Heart left ventricle (tissue), 16 donors: Measurements from ENCODE around the gene IRAK2. TPM values are rescaled to one million over a fixed set of nuclear protein-coding genes. Genes with fewer than 3 reads are reported as not detected.

ENCODE experiments used
- ATAC-seq, 4 donors: fragments of 200-7000 bp; cut with Tn5 transposase; one replicate each; pipeline ENCODE4 v1.9.1; 2020 to 2022; ENCODE audit warnings: moderate library complexity in 4 of 4, mild to moderate bottlenecking in 3 of 4, moderate number of reproducible peaks in 1 of 4
- DNase-seq, 5 donors: peaks; one replicate each; pipeline ENCODE4 v3.0.0-alpha.2; 2020
- H3K27ac ChIP-seq, 12 donors: fragments of 200-600 bp; sonication (generic) in 4 of 12; one replicate each; pipeline versions ENCODE4 v1.5.0 to v1.8.0; 2016 to 2022; ENCODE audit warnings: mild to moderate bottlenecking in 2 of 12
- H3K27me3 ChIP-seq, 9 donors: fragments of 200-600 bp; sonication (generic) in 2 of 9; one replicate each; pipeline versions ENCODE4 v1.5.1 to v1.8.0; 2016 to 2022; ENCODE audit warnings: mild to moderate bottlenecking in 3 of 9
- H3K36me3 ChIP-seq, 9 donors: fragments of 200-600 bp; sonication (generic) in 2 of 9; one replicate each; pipeline versions ENCODE4 v1.5.0 to v1.8.0; 2018 to 2022; ENCODE audit warnings: mild to moderate bottlenecking in 2 of 9
- H3K4me1 ChIP-seq, 12 donors: fragments of 200-600 bp; sonication (generic) in 4 of 12; one replicate each; pipeline versions ENCODE4 v1.5.0 to v1.8.0; 2016 to 2022; ENCODE audit warnings: mild to moderate bottlenecking in 3 of 12
- H3K4me3 ChIP-seq, 12 donors: fragments of 200-600 bp; sonication (generic) in 4 of 12; one replicate each; pipeline versions ENCODE4 v1.5.0 to v1.8.0; 2017 to 2022; ENCODE audit warnings: mild to moderate bottlenecking in 9 of 12, moderate library complexity in 4 of 12
- H3K9me3 ChIP-seq, 12 donors: fragments of 200-600 bp; sonication (generic) in 4 of 12; one replicate each; pipeline versions ENCODE4 v1.5.0 to v1.8.0; 2016 to 2022; ENCODE audit warnings: mild to moderate bottlenecking in 1 of 12
- POLR2A ChIP-seq, 2 donors: fragments of 450-650 bp; IDR thresholded peaks; one replicate each; pipeline ENCODE4 v1.6.1; 2017; ENCODE audit warnings: antibody characterized with exemption in 2 of 2, mild to moderate bottlenecking in 2 of 2, moderate library complexity in 2 of 2
- WGBS, 4 donors: extraction: QIAGEN DNeasy Blood & Tissue Kit in 2 of 4; methylation state at CpG; one replicate each; pipeline versions ENCODE4 v1.1.5 to v1.1.7; 2013 to 2018; 5-methylcytosine and 5-hydroxymethylcytosine counted together
- intact Hi-C, 10 donors: fragments of 100-400 bp; cut with DNase I; formaldehyde crosslinking; loops; one replicate each; pipeline versions ENCODE4 v1.11.1 to v1.14.2; 2022
- polyA plus RNA-seq, 2 donors: library from polyadenylated mRNA; stranded (reverse); fragments of 200-250 nt; gene quantifications; one replicate each; pipeline ENCODE4 v1.2.3, GENCODE V29; 2013
- total RNA-seq, 9 donors: library from RNA; depleted of rRNA in 2 of 9; stranded (reverse); fragments of >200 nt in 2 of 9; fragmentation: NEBNext Ultra II Directional in 3 of 9; extraction: Animal tissue kit (Norgen Biotek cat#: 25700) in 3 of 9; gene quantifications; one replicate each; pipeline versions ENCODE4 v1.1.0 to v1.2.4, GENCODE V29; 2016 to 2023
- TF ChIP-seq, protein P1 (sequence below), 12 donors: fragments of 200-600 bp; sonication (generic) in 4 of 12; IDR thresholded peaks; one replicate each; pipeline versions ENCODE4 v1.5.0 to v1.8.0; 2018 to 2022; ENCODE audit warnings: antibody characterized with exemption in 12 of 12, mild to moderate bottlenecking in 5 of 12
- donor health status: ischemic (EF 13 %, LVEDD 7.1; RV severe dilation, severe dysfunction).
- donor health status: healthy with polysubstance abuse.
- donor health status: DM: no; HTN: yes; CAD: no.
- donor health status: DM: no; HTN: no; CAD: no.
- donor health status: ischemic (EF 25% LVEDD 6.9; RV normal size, moderate dysfunction).
- donor health status: ischemic (EF 25% LVEDD 5.7; RV mildly dilated, moderate dysfunction).
- donor health status: healthy.
- donor health status: DM: yes; HTN: yes; CAD: no.
- donor health status: ischemic (EF 35%, LVEDD 5.7; RV mildly dilated, moderate dysfunction).
- donor health status: nonischemic (EF 11% LVEDD 7.7; RV severe dilation, severe dysfunction).
- donor health status: DM: yes; HTN: yes; CAD: no.
- donor health status: PGD.
- donor health status: ischemic (EF 29% LVEDD 5.4; RV normal size, mild dysfunction).
- donor health status: nonischemic (EF 23%, LVEDD 6.1; RV moderate dilation, normal function).

The IRAK2 gene
- total and polyA plus RNA-seq, 11 donors: 0.46 to 6.3 (median 1.4) TPM

DNA sequence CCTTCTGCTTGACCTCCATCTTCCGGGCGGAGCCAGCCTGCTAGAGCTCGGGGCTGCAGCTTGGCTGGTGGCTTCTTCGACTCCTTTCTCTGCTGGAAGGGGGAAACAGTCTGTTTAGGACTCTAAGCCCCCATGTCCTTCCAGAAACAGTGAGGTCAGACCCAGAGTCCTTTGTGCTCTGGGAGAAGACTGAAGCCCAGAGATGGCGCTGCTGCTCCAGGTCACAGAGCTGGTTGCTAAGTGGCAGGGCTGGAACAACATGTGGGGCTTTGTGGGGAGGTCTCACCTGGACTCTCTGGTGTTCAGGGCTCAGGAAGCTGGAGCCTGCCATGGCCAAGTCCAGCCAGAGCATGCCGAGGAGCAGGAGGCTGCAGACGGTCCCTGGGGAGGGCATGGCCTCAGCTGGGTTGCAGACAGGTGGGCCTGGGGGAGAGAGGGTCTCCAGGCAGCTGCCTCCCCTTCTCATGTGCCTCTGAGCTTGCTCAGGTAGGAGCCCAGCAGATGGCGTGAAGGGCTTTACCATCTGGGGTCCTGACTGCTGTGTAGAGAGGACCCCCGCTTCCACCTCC is 125.2 kb downstream of the IRAK2 start:
- 89 to 92% (median 91%) methylated on average over 9 of the region's 9 CpGs for WGBS, 4 donors
- Histone ChIP-seq H3K27ac (no peak overlapping the region), H3K36me3 (peaks cover 0 to 59% (median 35%) of the 10 kb centered on the region in 9 donors), H3K9me3 (no peaks in the 10 kb centered on the region), H3K4me1 (peaks cover 0 to 30% (median 2%) of the 10 kb centered on the region in 12 donors), H3K4me3 (no peak overlapping the region), H3K27me3 (no peaks in the 10 kb centered on the region)
- DNase-seq (no peak), ATAC-seq (no peak)
- intact Hi-C loops: no loop called here
- TF ChIP-seq POLR2A (IDR thresholded peaks at IDR 0.05): no peak
- TF ChIP-seq, protein P1, sequence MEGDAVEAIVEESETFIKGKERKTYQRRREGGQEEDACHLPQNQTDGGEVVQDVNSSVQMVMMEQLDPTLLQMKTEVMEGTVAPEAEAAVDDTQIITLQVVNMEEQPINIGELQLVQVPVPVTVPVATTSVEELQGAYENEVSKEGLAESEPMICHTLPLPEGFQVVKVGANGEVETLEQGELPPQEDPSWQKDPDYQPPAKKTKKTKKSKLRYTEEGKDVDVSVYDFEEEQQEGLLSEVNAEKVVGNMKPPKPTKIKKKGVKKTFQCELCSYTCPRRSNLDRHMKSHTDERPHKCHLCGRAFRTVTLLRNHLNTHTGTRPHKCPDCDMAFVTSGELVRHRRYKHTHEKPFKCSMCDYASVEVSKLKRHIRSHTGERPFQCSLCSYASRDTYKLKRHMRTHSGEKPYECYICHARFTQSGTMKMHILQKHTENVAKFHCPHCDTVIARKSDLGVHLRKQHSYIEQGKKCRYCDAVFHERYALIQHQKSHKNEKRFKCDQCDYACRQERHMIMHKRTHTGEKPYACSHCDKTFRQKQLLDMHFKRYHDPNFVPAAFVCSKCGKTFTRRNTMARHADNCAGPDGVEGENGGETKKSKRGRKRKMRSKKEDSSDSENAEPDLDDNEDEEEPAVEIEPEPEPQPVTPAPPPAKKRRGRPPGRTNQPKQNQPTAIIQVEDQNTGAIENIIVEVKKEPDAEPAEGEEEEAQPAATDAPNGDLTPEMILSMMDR (IDR thresholded peaks at IDR 0.05): no peak

DNA sequence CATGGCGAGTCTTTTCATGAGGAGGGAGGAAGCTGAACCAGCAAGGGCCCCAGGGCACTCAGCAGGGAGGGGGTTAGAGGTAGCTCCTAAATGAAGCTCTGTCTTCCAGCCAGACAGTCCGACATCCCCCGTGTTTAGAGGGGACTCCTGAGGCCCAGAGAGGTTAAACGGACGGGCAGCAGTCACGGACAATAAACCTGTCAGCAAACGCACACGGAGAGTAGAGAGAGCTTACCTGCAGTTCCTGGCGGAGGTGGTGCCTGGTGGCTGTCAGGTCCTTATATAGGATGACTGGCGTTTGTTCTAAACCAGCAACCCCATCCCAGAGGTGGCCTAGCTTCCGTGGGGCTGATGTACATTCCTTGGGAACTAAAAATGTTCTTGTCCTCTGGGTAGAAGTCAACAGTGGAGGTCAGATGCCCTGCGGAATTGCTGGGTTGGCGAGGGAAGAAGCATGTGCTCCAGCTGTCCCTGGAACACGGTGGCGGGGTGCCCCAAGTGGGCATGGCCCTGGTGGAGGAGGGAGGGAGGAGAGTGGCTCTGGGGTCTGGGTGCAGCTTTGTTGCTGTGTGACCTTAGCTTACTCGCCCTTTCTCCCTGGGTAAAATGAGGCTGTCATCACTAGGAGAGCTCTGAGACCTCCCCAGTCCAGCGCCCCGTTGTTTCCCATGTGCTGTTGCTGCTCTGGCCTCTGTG is 125.9 kb downstream of the IRAK2 start:
- WGBS, 4 donors: 87 to 92% (median 88%) methylated on average over 17 to 18 of the region's 18 CpGs
- intact Hi-C loops: no loop called here
- Histone ChIP-seq H3K27ac (no peak overlapping the region), H3K4me1 (peaks cover 0 to 25% (median 2%) of the 10 kb centered on the region in 12 donors), H3K36me3 (peaks cover 0 to 59% (median 37%) of the 10 kb centered on the region in 9 donors), H3K9me3 (no peaks in the 10 kb centered on the region), H3K27me3 (no peaks in the 10 kb centered on the region), H3K4me3 (no peak overlapping the region)
- ATAC-seq (no peak), DNase-seq (no peak)
- TF ChIP-seq, protein P1 (IDR thresholded peaks at IDR 0.05): no peak
- no peak for TF ChIP-seq POLR2A (IDR thresholded peaks at IDR 0.05)

DNA sequence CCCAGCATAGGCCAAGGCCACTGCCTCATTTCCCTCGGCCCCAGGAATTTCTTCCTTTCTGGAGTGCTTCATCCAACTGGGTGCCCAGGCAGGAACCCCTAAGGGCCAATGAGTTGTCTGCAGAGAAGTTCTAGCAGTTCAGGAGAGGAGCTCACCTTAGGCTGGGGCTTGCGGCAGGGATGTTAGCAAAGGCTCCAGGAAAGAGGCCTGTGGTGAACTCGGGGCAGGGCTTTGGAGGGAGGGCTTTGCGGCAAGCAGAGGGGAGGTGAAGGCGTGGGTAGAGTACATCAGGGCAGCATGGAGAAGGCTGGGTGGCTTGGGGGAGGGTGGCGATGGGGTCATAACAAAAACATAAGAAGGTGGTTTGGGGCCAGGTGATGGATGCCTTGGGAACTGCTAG is 126.9 kb downstream of the IRAK2 start:
- intact Hi-C loops: no loop called here
- no peak for TF ChIP-seq POLR2A (IDR thresholded peaks at IDR 0.05)
- TF ChIP-seq, protein P1 (IDR thresholded peaks at IDR 0.05): no peak
- DNase-seq (no peak), ATAC-seq (no peak)
- Histone ChIP-seq H3K27ac (no peak overlapping the region), H3K36me3 (peaks cover 0 to 59% (median 32%) of the 10 kb centered on the region in 9 donors), H3K27me3 (no peaks in the 10 kb centered on the region), H3K4me3 (no peak overlapping the region), H3K9me3 (no peaks in the 10 kb centered on the region), H3K4me1 (peaks cover 0 to 25% (median 2%) of the 10 kb centered on the region in 12 donors)
- WGBS, 4 donors: 93 to 97% (median 96%) methylated on average over 6 of the region's 6 CpGs
